Stimulated activated CD8-positive, alpha-beta memory T cell treated with anti-CD3 and anti-CD28 coated beads, Interleukin-12 subunit alpha, Interleukin-12 subunit beta, amount 100 ng/mL, for 1 hour (primary cell): Measurements from ENCODE around the gene SUSD3.
"Not testable (repeated sequence)": the region's sequence is repeated elsewhere in the genome, so short reads cannot be mapped to it uniquely, and the experiment has no call there.

Source experiments
- DNase-seq: peaks from one replicate; pipeline ENCODE4 v3.0.0-alpha.2; 2020; ENCODE audit warnings: low read depth

SUSD3 gene

DNA sequence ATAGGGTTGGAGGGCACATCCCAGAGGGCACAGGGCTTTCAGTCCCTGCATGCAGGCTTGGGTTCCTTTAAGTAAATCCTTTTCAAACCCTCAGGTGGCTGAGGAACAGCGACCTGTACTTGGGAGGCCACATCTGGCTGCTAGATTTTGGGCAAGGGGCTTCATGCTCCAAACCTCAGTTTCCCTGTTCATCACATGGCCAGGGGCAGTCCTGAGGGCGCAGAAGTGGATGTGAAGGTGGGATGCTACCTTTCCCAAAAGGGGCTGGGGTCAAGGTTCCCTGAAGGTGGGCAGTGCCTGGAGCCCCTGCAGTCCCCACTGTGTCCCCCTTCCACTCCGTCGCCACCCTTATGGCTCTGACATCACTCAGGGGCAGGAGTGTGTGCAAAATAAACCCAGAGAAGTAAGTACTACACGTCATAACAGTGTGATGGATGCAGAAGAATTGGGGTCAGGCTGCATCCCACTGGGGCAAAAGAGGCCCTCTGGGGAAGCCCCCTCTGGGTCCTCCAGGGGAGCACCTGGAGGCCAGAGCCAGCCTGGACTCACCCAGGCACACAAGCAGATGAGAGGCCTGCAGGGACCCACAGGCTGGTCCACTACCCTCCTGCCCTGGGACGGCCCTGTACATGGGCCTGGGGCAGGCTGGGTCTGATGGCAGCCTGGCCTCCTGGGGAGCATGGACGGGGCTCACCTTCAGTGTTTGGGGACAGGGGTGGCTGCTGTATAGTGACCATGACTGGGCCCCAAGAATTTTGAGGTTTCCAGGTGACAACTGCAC lies 35.6 kb downstream of the SUSD3 start:
- no peak for DNase-seq

GRCh38 chr9:93094658-93095204 lies 36.2 kb downstream of the SUSD3 start:
- no peak for DNase-seq

DNA sequence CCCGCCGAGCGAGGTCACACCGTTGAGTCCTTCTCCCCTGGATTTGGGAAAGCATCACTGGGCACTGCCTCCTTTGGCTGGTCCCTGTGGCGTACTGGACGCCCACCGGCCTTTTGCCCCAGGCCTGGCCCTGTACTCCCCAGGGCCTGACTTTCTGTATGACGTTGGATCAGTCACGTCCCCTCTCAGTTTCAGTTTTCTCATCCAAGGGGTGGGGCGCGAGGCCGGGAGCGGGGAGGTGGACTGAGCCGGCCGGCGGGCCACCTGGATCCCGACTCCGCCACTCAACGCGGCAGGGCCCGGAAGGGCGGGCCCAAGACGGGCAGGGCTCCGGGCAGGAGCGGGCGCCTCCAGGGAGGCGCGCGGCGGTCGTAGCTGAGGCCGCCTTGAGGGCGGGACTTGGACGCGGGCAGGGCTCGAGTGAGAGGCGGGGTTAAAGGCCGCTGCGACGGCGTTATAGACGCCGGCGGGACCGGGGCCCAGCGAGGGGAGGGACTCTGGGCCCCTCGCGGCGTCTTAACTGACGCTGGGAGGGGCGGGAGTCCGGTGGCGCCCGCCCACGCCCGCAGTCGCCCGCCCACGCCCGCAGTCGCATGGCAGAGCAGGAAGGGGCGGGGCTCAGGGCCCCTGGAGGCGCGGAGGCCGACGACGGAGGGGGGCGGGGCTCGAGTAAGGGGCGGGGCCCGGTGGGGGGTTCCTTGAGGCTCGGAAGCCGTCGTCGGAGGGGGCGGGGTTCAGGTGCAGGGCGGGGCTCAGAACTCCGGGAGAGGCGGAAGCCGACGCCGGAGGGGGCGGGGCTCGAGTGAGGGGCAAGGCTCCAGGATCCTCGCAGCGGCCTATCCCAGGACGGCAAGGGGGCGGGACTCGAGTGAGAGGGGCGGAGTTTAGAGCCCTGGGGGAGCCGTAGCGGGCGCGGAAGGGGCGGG lies 37.0 kb downstream of the SUSD3 start:
- peak; percentile 100 for DNase-seq

DNA sequence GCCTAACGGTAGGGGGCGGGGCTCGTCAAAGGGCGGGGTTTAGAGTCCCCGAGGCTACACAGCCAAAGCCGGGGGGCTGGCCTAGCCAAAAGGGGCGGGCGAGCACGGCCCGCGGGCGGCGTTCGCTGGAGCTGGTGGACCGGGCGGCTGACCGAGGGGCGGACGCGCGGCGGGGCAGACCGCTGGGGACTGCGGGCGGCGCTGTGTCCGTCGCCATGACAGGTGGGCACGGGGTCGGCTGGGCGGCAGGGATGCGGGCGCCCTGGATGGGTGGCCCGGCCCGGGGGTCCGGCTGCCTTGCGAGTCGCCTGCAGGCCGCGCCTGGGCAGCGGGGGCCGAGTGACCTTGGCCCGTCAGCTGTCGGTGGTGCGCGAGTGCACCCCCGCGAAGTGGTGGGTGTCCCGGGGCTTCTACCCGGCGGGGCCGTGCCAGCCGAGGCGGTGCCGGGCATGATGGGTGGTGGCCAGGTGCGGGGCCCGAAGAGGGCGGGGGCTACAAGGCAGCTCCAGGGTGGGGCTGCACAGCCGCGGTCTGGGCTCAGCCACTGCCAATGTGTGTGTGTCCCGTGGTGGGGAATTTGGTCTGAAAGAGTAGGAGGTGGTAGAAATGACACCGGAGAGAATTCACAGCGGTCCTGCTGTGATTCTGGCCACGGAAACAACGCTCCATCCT lies 37.8 kb downstream of the SUSD3 start, which contains the start of gene CARD19:
Gene CARD19 (plus strand): TSS at position 87 of the 672 bp plus-strand sequence. CDS start 129 bp downstream, at position 216.
- no peak for DNase-seq

GRCh38 chr9:93096811-93097382 lies 38.4 kb downstream of the SUSD3 start:
- no peak for DNase-seq

- no peak for DNase-seq
Measured at GRCh38 chr9:93097511-93098201, 39.2 kb downstream of the SUSD3 start.

- peak; percentile 36 for DNase-seq
Measured at GRCh38 chr9:93098236-93098946, 39.9 kb downstream of the SUSD3 start.

GRCh38 chr9:93099551-93100275 lies 41.2 kb downstream of the SUSD3 start:
- no peak for DNase-seq

DNA sequence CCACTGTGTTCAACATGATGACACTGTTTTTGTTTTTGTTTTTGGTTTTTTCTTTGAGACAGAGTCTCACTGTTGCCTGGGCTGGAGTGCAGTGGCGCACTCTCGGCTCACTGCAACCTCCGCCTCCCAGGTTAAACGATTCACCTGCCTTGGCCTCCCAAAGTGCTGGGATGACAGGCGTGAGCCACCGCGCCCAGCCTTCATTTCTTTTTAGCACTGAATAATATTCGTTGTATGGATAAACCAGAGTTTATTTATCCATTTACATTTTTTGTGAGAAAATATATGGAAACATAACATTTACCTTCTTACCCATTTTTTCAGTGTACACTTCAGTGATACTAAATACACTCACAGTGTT lies 41.8 kb downstream of the SUSD3 start:
- no peak for DNase-seq

- DNase-seq = not testable (repeated sequence)
Measured at GRCh38 chr9:93101086-93101485, 42.6 kb downstream of the SUSD3 start.

DNA sequence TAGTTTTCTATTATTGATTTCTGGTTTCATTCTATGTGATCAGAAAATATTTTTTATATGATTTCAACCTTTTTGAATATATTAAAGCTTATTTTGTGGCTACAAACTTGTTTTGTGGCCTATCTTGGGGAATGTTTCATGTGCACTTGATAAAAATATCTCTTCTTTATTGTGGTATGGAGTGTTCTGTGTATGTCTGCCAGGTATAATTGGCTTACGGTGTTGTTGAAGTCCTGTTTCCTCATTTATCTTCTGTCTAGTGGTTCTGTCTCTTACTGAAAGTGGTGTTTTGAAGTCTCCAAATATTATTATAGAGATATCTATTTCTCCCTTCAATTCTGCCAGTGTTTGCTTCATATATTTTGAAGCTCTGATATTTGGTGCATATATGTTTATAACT lies 47.1 kb downstream of the SUSD3 start:
- DNase-seq = no peak

DNA sequence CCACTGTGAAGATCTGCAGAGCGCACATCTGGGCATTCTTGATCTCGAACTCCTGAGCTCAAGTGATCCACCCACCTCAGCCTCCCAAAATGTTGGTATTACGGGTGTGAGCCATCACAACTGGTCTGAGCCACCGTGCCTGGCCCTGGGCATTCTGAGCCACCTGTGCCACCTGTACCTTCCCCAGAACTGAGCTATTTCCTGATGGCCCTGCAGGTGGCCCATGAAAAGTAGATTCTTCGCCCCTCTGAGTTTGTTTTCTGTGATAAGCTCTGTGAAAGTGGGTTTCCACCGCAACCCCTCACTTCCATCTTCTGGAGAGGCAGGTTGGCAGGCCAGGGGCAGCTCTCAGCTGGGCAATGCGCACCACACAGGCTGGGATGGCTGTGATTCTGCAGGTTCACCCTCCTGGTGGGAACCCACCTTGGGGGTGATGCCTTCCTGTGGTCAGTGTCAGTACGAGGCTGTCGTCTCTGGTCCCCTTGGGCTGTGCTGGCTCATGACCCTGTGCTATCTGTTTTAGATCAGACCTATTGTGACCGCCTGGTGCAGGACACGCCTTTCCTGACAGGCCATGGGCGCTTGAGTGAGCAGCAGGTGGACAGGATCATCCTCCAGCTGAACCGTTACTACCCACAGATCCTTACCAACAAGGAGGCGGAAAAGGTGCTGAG lies 48.8 kb downstream of the SUSD3 start:
- DNase-seq = no peak

- no peak for DNase-seq
Measured at GRCh38 chr9:93107825-93108161, 49.3 kb downstream of the SUSD3 start.

DNA sequence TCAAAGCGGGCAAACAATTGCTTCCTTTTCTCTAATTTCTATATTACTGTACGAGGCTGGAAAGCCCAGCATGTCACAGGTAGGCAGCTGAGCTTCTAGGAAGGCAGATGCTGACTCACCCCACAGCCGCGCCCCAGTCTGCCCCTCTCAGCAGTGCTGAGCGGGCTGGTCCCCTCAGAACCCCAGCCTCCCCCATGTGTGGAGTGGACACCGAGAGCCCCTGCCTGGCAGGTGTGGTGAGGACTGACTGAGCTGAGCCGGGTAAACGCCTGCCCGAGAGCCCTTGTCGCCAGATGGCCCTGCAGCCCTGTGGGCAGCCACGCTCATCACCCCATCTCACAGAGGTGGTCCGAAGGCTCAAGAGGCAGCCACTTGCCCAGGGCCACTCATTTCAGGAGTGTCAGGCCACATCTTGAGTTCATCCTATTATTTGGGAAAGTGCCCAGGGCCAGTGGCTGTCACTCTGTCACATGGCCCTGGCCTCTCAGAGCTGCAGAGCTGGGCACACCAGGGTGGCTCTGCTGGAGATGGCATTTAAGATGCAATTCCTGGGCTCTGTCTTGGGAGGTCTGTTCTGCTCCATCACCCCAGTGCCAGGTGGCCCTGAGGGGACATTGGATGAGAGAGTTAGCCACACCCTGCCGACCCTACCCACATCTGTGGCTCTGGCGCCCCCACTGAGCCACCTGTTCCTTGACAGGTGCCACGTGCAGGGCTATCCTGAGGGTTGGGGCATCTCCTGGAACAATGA lies 50.0 kb downstream of the SUSD3 start:
- no peak for DNase-seq

DNA sequence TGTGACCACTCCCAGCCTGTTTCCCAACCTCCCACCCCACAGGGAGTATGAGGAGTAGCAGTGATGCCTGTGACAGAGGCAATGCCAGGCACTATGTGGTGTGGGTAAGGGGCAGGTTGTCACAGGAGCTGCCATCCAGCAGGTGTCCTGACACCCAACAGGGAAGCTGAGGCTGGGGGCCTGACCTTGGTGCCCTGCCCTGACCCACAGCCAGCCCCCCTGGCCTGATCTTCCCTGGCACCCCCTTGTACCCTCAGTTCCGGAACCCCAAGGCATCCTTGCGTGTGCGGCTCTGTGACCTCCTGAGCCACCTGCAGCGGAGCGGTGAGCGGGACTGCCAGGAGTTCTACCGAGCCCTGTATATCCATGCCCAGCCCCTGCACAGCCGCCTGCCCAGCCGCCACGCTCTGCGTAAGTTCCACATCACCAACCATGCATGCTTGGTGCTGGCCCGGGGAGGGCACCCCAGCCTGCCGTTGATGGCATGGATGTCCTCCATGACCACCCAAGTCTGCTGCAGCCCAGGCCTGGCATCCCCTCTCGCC lies 51.9 kb downstream of the SUSD3 start:
- DNase-seq = no peak

- DNase-seq = no peak
Measured at GRCh38 chr9:93111001-93111370, 52.5 kb downstream of the SUSD3 start.

- DNase-seq = no peak
Measured at GRCh38 chr9:93111371-93112115, 53.0 kb downstream of the SUSD3 start.
